ENCODE data around the gene GPD1.
"Not testable (repeated sequence)": the region's sequence is repeated elsewhere in the genome, so short reads cannot be mapped to it uniquely, and the experiment has no call there.

GPD1 gene

GRCh38 chr12:50077099-50077498 is 26.7 kb upstream of the GPD1 start:
- Histone ChIP-seq H3K4me3 (ENCODE audit: low read length) (no peak overlapping the region), H3K9me3 (replicated peaks; ENCODE audit: low read length) (no peaks in the 10 kb centered on the region), H3K4me1 (ENCODE audit: control insufficient read depth, insufficient read depth, low read length) (peaks cover 5% of the 10 kb centered on the region), H3K9ac (ENCODE audit: low read depth, low read length) (no peak overlapping the region), H3K4me2 (ENCODE audit: low read length) (no peak overlapping the region), H3K36me3 (ENCODE audit: insufficient read depth, low read length) (no peaks in the 10 kb centered on the region), H3K27me3 (ENCODE audit: control insufficient read depth, insufficient read depth, low read length) (no peaks in the 10 kb centered on the region)

- no peak overlapping the region for H3K4me3 ChIP-seq (ENCODE audit: low read length)
- H3K9me3 ChIP-seq (replicated peaks; ENCODE audit: low read length), result no peaks in the 10 kb centered on the region
- no peak overlapping the region for H3K4me2 ChIP-seq (ENCODE audit: low read length)
- no peak overlapping the region for H3K9ac ChIP-seq (ENCODE audit: low read depth, low read length)
- H3K36me3 ChIP-seq (ENCODE audit: insufficient read depth, low read length), result no peaks in the 10 kb centered on the region
- H3K27me3 ChIP-seq (ENCODE audit: control insufficient read depth, insufficient read depth, low read length), result no peaks in the 10 kb centered on the region
- peaks cover 5% of the 10 kb centered on the region for H3K4me1 ChIP-seq (ENCODE audit: control insufficient read depth, insufficient read depth, low read length)
These were observed 25.5 kb upstream of the GPD1 start for GRCh38 chr12:50078281-50078680.

GRCh38 chr12:50079771-50080170 is 24.0 kb upstream of the GPD1 start:
- Histone ChIP-seq H3K4me3 (ENCODE audit: low read length) (no peak overlapping the region), H3K9ac (ENCODE audit: low read depth, low read length) (no peak overlapping the region), H3K4me2 (ENCODE audit: low read length) (no peak overlapping the region), H3K9me3 (replicated peaks; ENCODE audit: low read length) (no peaks in the 10 kb centered on the region), H3K27me3 (ENCODE audit: control insufficient read depth, insufficient read depth, low read length) (no peaks in the 10 kb centered on the region), H3K4me1 (ENCODE audit: control insufficient read depth, insufficient read depth, low read length) (peaks cover 5% of the 10 kb centered on the region), H3K36me3 (ENCODE audit: insufficient read depth, low read length) (no peaks in the 10 kb centered on the region)

GRCh38 chr12:50081096-50081808 is 22.6 kb upstream of the GPD1 start:
- Histone ChIP-seq H3K4me2 (ENCODE audit: low read length) (no peak overlapping the region), H3K9ac (ENCODE audit: low read depth, low read length) (no peak overlapping the region), H3K4me1 (ENCODE audit: control insufficient read depth, insufficient read depth, low read length) (peaks cover 4% of the 10 kb centered on the region), H3K27me3 (ENCODE audit: control insufficient read depth, insufficient read depth, low read length) (no peaks in the 10 kb centered on the region), H3K9me3 (replicated peaks; ENCODE audit: low read length) (no peaks in the 10 kb centered on the region), H3K36me3 (ENCODE audit: insufficient read depth, low read length) (no peaks in the 10 kb centered on the region), H3K4me3 (ENCODE audit: low read length) (no peak overlapping the region)

- H3K4me1 ChIP-seq (ENCODE audit: control insufficient read depth, insufficient read depth, low read length), result peaks cover 11% of the 10 kb centered on the region
- H3K4me2 ChIP-seq (ENCODE audit: low read length), result no peak overlapping the region
- no peaks in the 10 kb centered on the region for H3K9me3 ChIP-seq (replicated peaks; ENCODE audit: low read length)
- no peak overlapping the region for H3K4me3 ChIP-seq (ENCODE audit: low read length)
- no peak overlapping the region for H3K9ac ChIP-seq (ENCODE audit: low read depth, low read length)
- H3K27me3 ChIP-seq (ENCODE audit: control insufficient read depth, insufficient read depth, low read length), result no peaks in the 10 kb centered on the region
- H3K36me3 ChIP-seq (ENCODE audit: insufficient read depth, low read length), result peaks cover 11% of the 10 kb centered on the region
These were observed 21.2 kb upstream of the GPD1 start for GRCh38 chr12:50082644-50083043.

- H3K36me3 ChIP-seq (ENCODE audit: insufficient read depth, low read length), result peaks cover 13% of the 10 kb centered on the region
These were observed 20.5 kb upstream of the GPD1 start for GRCh38 chr12:50083301-50083700.

GRCh38 chr12:50084409-50084774 is 19.4 kb upstream of the GPD1 start:
- Histone ChIP-seq H3K4me3 (ENCODE audit: low read length) (peak overlapping the region; percentile 96), H3K36me3 (ENCODE audit: insufficient read depth, low read length) (peaks cover 24% of the 10 kb centered on the region), H3K9ac (ENCODE audit: low read depth, low read length) (peak overlapping the region; percentile 91), H3K4me1 (ENCODE audit: control insufficient read depth, insufficient read depth, low read length) (peaks cover 25% of the 10 kb centered on the region), H3K4me2 (ENCODE audit: low read length) (peak overlapping the region; percentile 97)
- not testable (repeated sequence) for H3K9me3 ChIP-seq (replicated peaks; ENCODE audit: low read length); H3K27me3 ChIP-seq (ENCODE audit: control insufficient read depth, insufficient read depth, low read length)

More at GRCh38 chr12:50083301-50083700, 20.5 kb upstream of the GPD1 start:
- no peak overlapping the region for H3K4me2 ChIP-seq (ENCODE audit: low read length)
- H3K9me3 ChIP-seq (replicated peaks; ENCODE audit: low read length), result no peaks in the 10 kb centered on the region
- H3K4me1 ChIP-seq (ENCODE audit: control insufficient read depth, insufficient read depth, low read length), result peaks cover 17% of the 10 kb centered on the region
- H3K4me3 ChIP-seq (ENCODE audit: low read length), result no peak overlapping the region
- no peaks in the 10 kb centered on the region for H3K27me3 ChIP-seq (ENCODE audit: control insufficient read depth, insufficient read depth, low read length)
- no peak overlapping the region for H3K9ac ChIP-seq (ENCODE audit: low read depth, low read length)

GRCh38 chr12:50084775-50085614 is 18.8 kb upstream of the GPD1 start, which contains the start of gene SMARCD1:
Gene SMARCD1, plus strand, starts transcription at chr12:50085342. Its CDS starts 28 bp downstream, at chr12:50085370.
- H3K9me3 ChIP-seq (replicated peaks; ENCODE audit: low read length), result no peaks in the 10 kb centered on the region
- H3K4me1 ChIP-seq (ENCODE audit: control insufficient read depth, insufficient read depth, low read length), result peaks cover 25% of the 10 kb centered on the region
- H3K36me3 ChIP-seq (ENCODE audit: insufficient read depth, low read length), result peaks cover 30% of the 10 kb centered on the region
- H3K4me3 ChIP-seq (ENCODE audit: low read length), result peak within 1 kb of the TSS; percentile 96
- H3K4me2 ChIP-seq (ENCODE audit: low read length), result peak within 1 kb of the TSS; percentile 97
- H3K27me3 ChIP-seq (ENCODE audit: control insufficient read depth, insufficient read depth, low read length), result no peaks in the 10 kb centered on the region
- peak within 1 kb of the TSS; percentile 91 for H3K9ac ChIP-seq (ENCODE audit: low read depth, low read length)

GRCh38 chr12:50085615-50086072 is 18.2 kb upstream of the GPD1 start:
- H3K36me3 ChIP-seq (ENCODE audit: insufficient read depth, low read length), result peaks cover 35% of the 10 kb centered on the region
- peak overlapping the region; percentile 96 for H3K4me3 ChIP-seq (ENCODE audit: low read length)
- H3K9ac ChIP-seq (ENCODE audit: low read depth, low read length), result peak overlapping the region; percentile 40
- peak overlapping the region; percentile 81 for H3K4me2 ChIP-seq (ENCODE audit: low read length)
- no peaks in the 10 kb centered on the region for H3K27me3 ChIP-seq (ENCODE audit: control insufficient read depth, insufficient read depth, low read length)
- H3K4me1 ChIP-seq (ENCODE audit: control insufficient read depth, insufficient read depth, low read length), result peaks cover 25% of the 10 kb centered on the region
- H3K9me3 ChIP-seq (replicated peaks; ENCODE audit: low read length), result no peaks in the 10 kb centered on the region

GRCh38 chr12:50086148-50086547 is 17.7 kb upstream of the GPD1 start:
- Histone ChIP-seq H3K4me2 (ENCODE audit: low read length) (peak overlapping the region; percentile 81), H3K9ac (ENCODE audit: low read depth, low read length) (peak overlapping the region; percentile 40), H3K27me3 (ENCODE audit: control insufficient read depth, insufficient read depth, low read length) (no peaks in the 10 kb centered on the region), H3K4me1 (ENCODE audit: control insufficient read depth, insufficient read depth, low read length) (peaks cover 25% of the 10 kb centered on the region), H3K9me3 (replicated peaks; ENCODE audit: low read length) (no peaks in the 10 kb centered on the region), H3K4me3 (ENCODE audit: low read length) (peak overlapping the region; percentile 96), H3K36me3 (ENCODE audit: insufficient read depth, low read length) (peaks cover 38% of the 10 kb centered on the region)

GRCh38 chr12:50087151-50087550 is 16.7 kb upstream of the GPD1 start:
- Histone ChIP-seq H3K9me3 (replicated peaks; ENCODE audit: low read length) (no peaks in the 10 kb centered on the region), H3K27me3 (ENCODE audit: control insufficient read depth, insufficient read depth, low read length) (no peaks in the 10 kb centered on the region), H3K36me3 (ENCODE audit: insufficient read depth, low read length) (peaks cover 43% of the 10 kb centered on the region), H3K9ac (ENCODE audit: low read depth, low read length) (no peak overlapping the region), H3K4me3 (ENCODE audit: low read length) (no peak overlapping the region), H3K4me2 (ENCODE audit: low read length) (no peak overlapping the region), H3K4me1 (ENCODE audit: control insufficient read depth, insufficient read depth, low read length) (peaks cover 25% of the 10 kb centered on the region)
